Smooth muscle cell (in vitro differentiated cells): ENCODE measurements around the gene EPB41L5. TPM values are rescaled to one million over a fixed set of nuclear protein-coding genes. Genes with fewer than 3 reads are reported as not detected.

ENCODE experiments used
- DNase-seq: peaks from one replicate; lab custom pipeline; 2025; ENCODE audit not compliant: unreplicated experiment; lab: John Stamatoyannopoulos, UW
- H2AFZ ChIP-seq: fragments of 200-600 bp; sonication (generic); 2 replicates; pipeline ENCODE4 v1.6.0; 2016; ENCODE audit warnings: antibody characterized with exemption, low read depth, mild to moderate bottlenecking
- H3F3A ChIP-seq: fragments of 200-600 bp; sonication (generic); 2 replicates; pipeline ENCODE4 v1.6.0; 2017; ENCODE audit warnings: antibody characterized with exemption, low read depth
- H3K27ac ChIP-seq: fragments of 200-600 bp; sonication (generic); 2 replicates; pipeline ENCODE4 v1.5.1; 2016; ENCODE audit warnings: low read depth, mild to moderate bottlenecking
- H3K27me3 ChIP-seq: fragments of 200-600 bp; sonication (generic); 2 replicates; pipeline ENCODE4 v1.6.1; 2016; ENCODE audit warnings: low read depth, mild to moderate bottlenecking
- H3K36me3 ChIP-seq: fragments of 200-600 bp; sonication (generic); 2 replicates; pipeline ENCODE4 v1.5.1; 2016; ENCODE audit warnings: low read depth
- H3K4me1 ChIP-seq: fragments of 200-600 bp; sonication (generic); 2 replicates; pipeline ENCODE4 v1.5.1; 2016; ENCODE audit warnings: low read depth
- H3K4me2 ChIP-seq: fragments of 200-600 bp; sonication (generic); 2 replicates; pipeline ENCODE4 v1.6.0; 2016; ENCODE audit warnings: mild to moderate bottlenecking
- H3K4me3 ChIP-seq: fragments of 200-600 bp; sonication (generic); 2 replicates; pipeline ENCODE4 v1.5.1; 2016; ENCODE audit warnings: mild to moderate bottlenecking
- H3K79me2 ChIP-seq: fragments of 200-600 bp; sonication (generic); 2 replicates; pipeline ENCODE4 v1.6.0; 2016; ENCODE audit warnings: low read depth, mild to moderate bottlenecking
- H3K9ac ChIP-seq: fragments of 200-600 bp; sonication (generic); 2 replicates; pipeline ENCODE4 v1.6.0; 2016; ENCODE audit warnings: low read depth
- H3K9me3 ChIP-seq: fragments of 200-600 bp; sonication (generic); replicated peaks from 2 replicates; pipeline ENCODE4 v1.5.1; 2016; ENCODE audit warnings: low read depth
- H4K20me1 ChIP-seq: fragments of 200-600 bp; sonication (generic); 2 replicates; pipeline ENCODE4 v1.6.0; 2016; ENCODE audit warnings: low read depth
- WGBS: methylation state at CpG from one replicate; pipeline ENCODE4 v1.1.7; 2016; ENCODE audit warnings: low lambda C conversion rate; 5-methylcytosine and 5-hydroxymethylcytosine counted together
- polyA plus RNA-seq: library from polyadenylated mRNA; unstranded; fragments of >200 nt; fragmentation: Nextera tagmentation; extraction: Ambion mirVana; gene quantifications from 2 replicates; pipeline ENCODE4 v1.2.1, GENCODE V29; 2016
- total RNA-seq: library from RNA; depleted of rRNA; stranded (reverse); fragments of >200 nt; gene quantifications from 2 replicates; pipeline ENCODE4 v1.2.3, GENCODE V29; 2014
- TF ChIP-seq, protein P1 (sequence below): fragments of 200-600 bp; sonication (generic); IDR thresholded peaks from 2 replicates; pipeline ENCODE4 v1.5.1; 2017; ENCODE audit warnings: borderline replicate concordance, mild to moderate bottlenecking, antibody characterized with exemption; ENCODE audit not compliant: insufficient read depth, poor library complexity, severe bottlenecking

EPB41L5 gene
- total and polyA plus RNA-seq, 2 experiments from 2014 or later, result 4.6 to 17.2 TPM

DNA sequence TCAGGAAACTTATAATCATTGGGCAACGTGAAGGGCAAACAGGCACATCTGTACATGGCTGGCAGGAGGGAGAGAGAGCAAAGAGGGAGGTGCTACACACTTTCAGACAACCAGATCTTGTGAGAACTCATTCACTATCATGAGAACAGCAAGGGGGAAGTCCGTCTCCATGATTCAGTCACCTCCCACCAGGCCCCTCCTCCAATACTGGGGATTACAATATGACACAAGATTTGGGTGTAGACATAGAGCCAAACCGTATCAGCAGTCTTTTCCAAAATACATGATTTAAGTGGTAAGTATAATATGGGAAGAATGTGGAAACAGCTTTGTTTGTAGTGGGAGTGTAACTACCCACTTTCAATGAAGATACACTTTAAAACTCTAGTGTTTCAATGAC lies 65.0 kb downstream of the EPB41L5 start:
- H3K27ac ChIP-seq, result no peak overlapping the region
- no peaks in the 10 kb centered on the region for H3K27me3 ChIP-seq
- no peak overlapping the region for H2AFZ ChIP-seq
- H3K4me3 ChIP-seq, result no peak overlapping the region
- H3K4me2 ChIP-seq, result no peak overlapping the region
- no peak overlapping the region for H3K9ac ChIP-seq
- H4K20me1 ChIP-seq, result no peaks in the 10 kb centered on the region
- no peaks in the 10 kb centered on the region for H3K79me2 ChIP-seq
- no peaks in the 10 kb centered on the region for H3K4me1 ChIP-seq
- H3K9me3 ChIP-seq, result no peaks in the 10 kb centered on the region
- 91% methylated on average over 3 of the region's 3 CpGs for WGBS
- H3K36me3 ChIP-seq, result peaks cover 7% of the 10 kb centered on the region
- no peaks in the 10 kb centered on the region for H3F3A ChIP-seq
- DNase-seq, result no peak
- TF ChIP-seq, protein P1, sequence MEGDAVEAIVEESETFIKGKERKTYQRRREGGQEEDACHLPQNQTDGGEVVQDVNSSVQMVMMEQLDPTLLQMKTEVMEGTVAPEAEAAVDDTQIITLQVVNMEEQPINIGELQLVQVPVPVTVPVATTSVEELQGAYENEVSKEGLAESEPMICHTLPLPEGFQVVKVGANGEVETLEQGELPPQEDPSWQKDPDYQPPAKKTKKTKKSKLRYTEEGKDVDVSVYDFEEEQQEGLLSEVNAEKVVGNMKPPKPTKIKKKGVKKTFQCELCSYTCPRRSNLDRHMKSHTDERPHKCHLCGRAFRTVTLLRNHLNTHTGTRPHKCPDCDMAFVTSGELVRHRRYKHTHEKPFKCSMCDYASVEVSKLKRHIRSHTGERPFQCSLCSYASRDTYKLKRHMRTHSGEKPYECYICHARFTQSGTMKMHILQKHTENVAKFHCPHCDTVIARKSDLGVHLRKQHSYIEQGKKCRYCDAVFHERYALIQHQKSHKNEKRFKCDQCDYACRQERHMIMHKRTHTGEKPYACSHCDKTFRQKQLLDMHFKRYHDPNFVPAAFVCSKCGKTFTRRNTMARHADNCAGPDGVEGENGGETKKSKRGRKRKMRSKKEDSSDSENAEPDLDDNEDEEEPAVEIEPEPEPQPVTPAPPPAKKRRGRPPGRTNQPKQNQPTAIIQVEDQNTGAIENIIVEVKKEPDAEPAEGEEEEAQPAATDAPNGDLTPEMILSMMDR, result no peak

DNA sequence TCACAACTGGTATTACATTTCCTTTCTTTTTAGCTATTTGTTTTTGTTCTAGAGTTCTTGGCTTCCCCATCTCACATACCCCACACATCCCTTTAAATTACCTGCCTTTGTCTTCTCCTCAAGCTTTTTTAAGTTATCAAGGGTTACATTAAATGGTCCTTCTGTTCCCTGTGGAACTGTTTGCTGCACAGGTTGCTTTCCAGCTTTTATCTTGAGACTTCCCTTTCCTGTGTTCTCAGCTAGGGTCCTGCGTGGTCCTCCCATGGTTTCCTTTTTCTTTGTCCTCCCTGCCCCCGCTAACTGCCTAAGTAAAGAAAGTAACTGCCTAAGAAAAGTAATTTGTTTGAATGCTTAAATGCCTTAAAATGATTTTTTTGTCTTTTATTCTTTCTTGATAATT lies 66.8 kb downstream of the EPB41L5 start:
- H3K27ac ChIP-seq, result no peak overlapping the region
- H3K9ac ChIP-seq, result no peak overlapping the region
- H3K4me3 ChIP-seq, result no peak overlapping the region
- H3K9me3 ChIP-seq, result no peaks in the 10 kb centered on the region
- H2AFZ ChIP-seq, result no peak overlapping the region
- H3K4me2 ChIP-seq, result no peak overlapping the region
- no peaks in the 10 kb centered on the region for H3K79me2 ChIP-seq
- H3K27me3 ChIP-seq, result no peaks in the 10 kb centered on the region
- H4K20me1 ChIP-seq, result no peaks in the 10 kb centered on the region
- H3K4me1 ChIP-seq, result no peaks in the 10 kb centered on the region
- 100% methylated on average over 2 of the region's 2 CpGs for WGBS
- peaks cover 7% of the 10 kb centered on the region for H3K36me3 ChIP-seq
- no peaks in the 10 kb centered on the region for H3F3A ChIP-seq
- TF ChIP-seq, protein P1, result no peak
- DNase-seq, result no peak

DNA sequence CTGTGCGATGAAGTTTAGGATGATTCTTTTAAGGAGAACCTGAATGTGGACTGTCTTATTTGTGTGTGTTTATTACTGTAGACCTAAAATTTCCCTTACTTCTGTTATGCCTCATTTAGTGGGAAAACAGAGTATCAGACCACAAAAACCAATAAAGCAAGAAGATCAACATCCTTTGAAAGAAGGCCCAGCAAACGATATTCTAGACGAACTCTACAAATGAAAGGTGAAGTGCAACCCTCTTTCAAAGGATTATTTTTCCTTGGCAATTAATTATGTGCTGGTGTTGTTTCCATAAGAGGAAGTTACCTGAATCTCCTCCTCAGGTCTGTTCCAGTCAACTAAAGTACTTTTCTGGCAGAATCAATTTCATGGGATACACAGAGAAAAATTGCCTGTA lies 78.6 kb downstream of the EPB41L5 start:
- WGBS, result 98% methylated on average over 3 of the region's 3 CpGs
- DNase-seq, result no peak
- H3K36me3 ChIP-seq, result peaks cover 2% of the 10 kb centered on the region

GRCh38 chr2:120094795-120095194 lies 81.9 kb downstream of the EPB41L5 start:
- no peaks in the 10 kb centered on the region for H3K79me2 ChIP-seq
- DNase-seq, result no peak
- no peaks in the 10 kb centered on the region for H4K20me1 ChIP-seq
- H3K9me3 ChIP-seq, result no peaks in the 10 kb centered on the region
- no peaks in the 10 kb centered on the region for H3F3A ChIP-seq
- no peak overlapping the region for H2AFZ ChIP-seq
- H3K27ac ChIP-seq, result no peak overlapping the region
- WGBS, result 86% methylated on average over 1 of the region's 1 CpG
- H3K4me2 ChIP-seq, result no peak overlapping the region
- H3K36me3 ChIP-seq, result no peaks in the 10 kb centered on the region
- TF ChIP-seq, protein P1, result no peak
- H3K4me1 ChIP-seq, result no peaks in the 10 kb centered on the region
- H3K27me3 ChIP-seq, result no peaks in the 10 kb centered on the region
- no peak overlapping the region for H3K9ac ChIP-seq
- H3K4me3 ChIP-seq, result no peak overlapping the region

More for the DNA sequence above, 78.6 kb downstream of the EPB41L5 start:
- Histone ChIP-seq H3F3A (no peaks in the 10 kb centered on the region), H3K9ac (no peak overlapping the region), H4K20me1 (no peaks in the 10 kb centered on the region), H3K27me3 (no peaks in the 10 kb centered on the region), H3K27ac (no peak overlapping the region), H3K4me1 (no peaks in the 10 kb centered on the region), H3K4me2 (no peak overlapping the region), H3K79me2 (no peaks in the 10 kb centered on the region), H3K9me3 (no peaks in the 10 kb centered on the region), H2AFZ (no peak overlapping the region), H3K4me3 (no peak overlapping the region)
- TF ChIP-seq, protein P1, result no peak
